Ascending aorta (tissue), 2 donors: ENCODE data around the gene ZBED3. TPM values are rescaled to one million over a fixed set of nuclear protein-coding genes. Genes with fewer than 3 reads are reported as not detected.

Source experiments
- DNase-seq, 2 donors: peaks; one replicate each; pipeline ENCODE4 v3.0.0-alpha.2; 2019; ENCODE audit warnings: low spot score in 2 of 2
- H3K27ac ChIP-seq, 2 donors: fragments of 200-600 bp; sonication (generic); one replicate each; pipeline ENCODE4 v1.5.1; 2016 to 2017; ENCODE audit warnings: mild to moderate bottlenecking in 1 of 2
- H3K27me3 ChIP-seq: fragments of 200-600 bp; sonication (generic); one replicate; pipeline ENCODE4 v1.5.1; 2017
- H3K36me3 ChIP-seq, 2 donors: fragments of 200-600 bp; sonication (generic); one replicate each; pipeline ENCODE4 v1.5.1; 2016
- H3K4me1 ChIP-seq, 2 donors: fragments of 200-600 bp; sonication (generic); one replicate each; pipeline ENCODE4 v1.5.1; 2016 to 2017; ENCODE audit warnings: mild to moderate bottlenecking in 1 of 2
- H3K4me3 ChIP-seq, 2 donors: fragments of 200-600 bp; sonication (generic); one replicate each; pipeline ENCODE4 v1.5.1; 2016 to 2017; ENCODE audit warnings: mild to moderate bottlenecking in 1 of 2
- H3K9me3 ChIP-seq, 2 donors: fragments of 200-600 bp; sonication (generic); one replicate each; pipeline ENCODE4 v1.5.1; 2016
- CTCF ChIP-seq, 3 experiments: fragments of 200-600 bp in 2 of 3; fragments of 450-650 bp in 1 of 3; sonication (generic) in 2 of 3; IDR thresholded peaks; one replicate each; pipeline ENCODE4 v1.5.1; 2016 to 2019; ENCODE audit warnings: antibody characterized with exemption in 3 of 3, mild to moderate bottlenecking in 1 of 3, moderate library complexity in 1 of 3
- intact Hi-C: fragments of 100-400 bp; cut with DNase I; formaldehyde crosslinking; loops from one replicate; pipeline ENCODE4 v1.15.1; 2023
- total RNA-seq: library from RNA; depleted of rRNA; stranded (reverse); fragments of >200 nt; gene quantifications from one replicate; pipeline ENCODE4 v1.1.0, GENCODE V29; 2016

ZBED3 gene
- total RNA-seq, 1 donor from 2014 or later = 0.64 TPM

DNA sequence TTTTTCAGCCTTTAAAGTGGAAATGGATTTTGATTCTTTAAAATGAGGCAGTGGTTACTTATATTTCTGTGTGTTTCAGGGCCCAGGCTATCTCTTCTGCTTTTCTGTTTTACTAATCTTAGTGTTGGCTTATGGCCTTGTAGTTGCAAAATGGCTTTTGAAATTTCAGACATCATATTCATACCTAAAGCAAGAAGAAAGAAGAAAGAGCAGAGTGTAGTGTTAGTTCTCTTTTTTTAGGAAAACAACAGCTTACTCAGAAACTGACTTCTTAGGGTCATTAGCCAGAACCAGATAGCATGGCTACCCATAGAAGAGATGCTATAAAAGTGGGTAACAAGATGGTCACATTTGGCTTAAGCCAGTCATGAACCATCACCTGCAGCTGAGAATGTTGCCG lies 20.9 kb downstream of the ZBED3 start:
- Histone ChIP-seq H3K27ac (no peak overlapping the region), H3K9me3 (no peaks in the 10 kb centered on the region), H3K4me3 (no peak overlapping the region), H3K4me1 (no peaks in the 10 kb centered on the region), H3K36me3 (peaks cover 21 to 30% of the 10 kb centered on the region in 2 donors), H3K27me3 (no peaks in the 10 kb centered on the region)
- DNase-seq = no peak
- no peak for TF ChIP-seq CTCF (IDR thresholded peaks at IDR 0.05)
- intact Hi-C loops = no loop called here

DNA sequence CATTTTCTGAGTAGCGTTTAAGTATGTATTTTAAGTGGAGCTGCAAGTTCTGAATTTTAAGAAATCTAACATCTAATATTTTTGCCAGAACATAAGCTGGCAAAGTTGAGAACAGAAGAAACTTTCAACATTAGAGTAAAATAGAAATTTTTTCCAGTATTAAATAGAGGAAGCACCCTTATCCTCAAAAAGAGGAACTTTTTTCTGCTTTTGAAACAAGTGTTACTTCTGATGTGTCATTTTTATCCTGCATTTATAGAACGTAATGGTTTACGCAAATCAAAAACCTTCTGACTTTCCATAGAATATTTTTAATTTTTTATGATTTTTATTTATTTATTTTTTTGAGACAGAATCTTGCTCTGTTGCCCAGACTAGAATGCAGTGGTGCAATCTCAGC lies 21.8 kb downstream of the ZBED3 start:
- Histone ChIP-seq H3K27me3 (no peaks in the 10 kb centered on the region), H3K27ac (no peak overlapping the region), H3K4me1 (no peaks in the 10 kb centered on the region), H3K9me3 (no peaks in the 10 kb centered on the region), H3K36me3 (peaks cover 29 to 36% of the 10 kb centered on the region in 2 donors), H3K4me3 (no peak overlapping the region)
- intact Hi-C loops = no loop called here
- TF ChIP-seq CTCF (IDR thresholded peaks at IDR 0.05) = no peak
- no peak for DNase-seq

GRCh38 chr5:77064040-77064439 lies 23.0 kb downstream of the ZBED3 start:
- Histone ChIP-seq H3K27ac (no peak overlapping the region), H3K4me3 (no peak overlapping the region), H3K9me3 (no peaks in the 10 kb centered on the region), H3K27me3 (no peaks in the 10 kb centered on the region), H3K36me3 (peaks cover 37 to 47% of the 10 kb centered on the region in 2 donors), H3K4me1 (no peaks in the 10 kb centered on the region)
- intact Hi-C loops = no loop called here
- no peak for DNase-seq
- no peak for TF ChIP-seq CTCF (IDR thresholded peaks at IDR 0.05)

DNA sequence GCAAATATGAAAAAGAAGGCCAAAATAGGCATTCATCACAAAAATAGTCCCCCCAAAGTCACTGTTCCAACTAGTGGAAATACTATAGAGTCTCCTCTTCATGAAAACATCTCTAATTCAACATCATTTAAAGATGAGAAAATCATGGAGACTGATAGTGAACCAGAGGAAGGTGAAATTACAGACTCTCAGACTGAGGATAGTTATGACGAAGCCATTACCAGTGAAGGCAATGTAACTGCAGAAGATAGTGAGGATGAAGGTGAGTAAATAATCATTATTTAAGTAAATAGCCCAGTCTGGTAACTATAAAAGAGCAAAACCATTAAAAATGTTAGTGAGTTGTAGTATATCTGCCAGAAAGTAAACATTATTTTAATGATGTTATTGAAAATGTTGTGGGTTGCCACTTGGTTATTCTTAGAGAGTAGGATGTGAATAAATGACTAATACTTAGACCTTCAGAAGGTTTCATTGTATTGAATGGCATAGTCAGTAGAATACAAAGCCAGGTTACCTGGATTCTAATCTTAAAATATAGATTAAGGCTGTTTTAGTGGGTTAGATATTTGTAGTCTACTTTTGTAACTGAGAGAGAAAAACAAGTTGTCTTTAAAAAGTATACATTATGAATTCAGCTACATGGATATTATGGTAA lies 40.5 kb downstream of the ZBED3 start:
- H3K36me3 ChIP-seq = peaks cover 33 to 45% of the 10 kb centered on the region in 2 donors
- DNase-seq = no peak

GRCh38 chr5:77035950-77036349 lies 51.1 kb downstream of the ZBED3 start:
- TF ChIP-seq CTCF (IDR thresholded peaks at IDR 0.05) = no peak
- H3K36me3 ChIP-seq = peaks cover 14 to 36% of the 10 kb centered on the region in 2 donors
- intact Hi-C loops = loop anchor here (10.0 kb wide), 1 partner anchor 739 kb away; the partner anchor contains the start of gene TBCA
- H3K4me1 ChIP-seq = peaks cover 0 to 10% of the 10 kb centered on the region in 2 donors
- H3K9me3 ChIP-seq = no peaks in the 10 kb centered on the region
- H3K27ac ChIP-seq = no peak overlapping the region
- no peak for DNase-seq
- H3K4me3 ChIP-seq = no peak overlapping the region
- no peaks in the 10 kb centered on the region for H3K27me3 ChIP-seq

More for the DNA sequence above, 40.5 kb downstream of the ZBED3 start:
- H3K27ac ChIP-seq = no peak overlapping the region
- no peak for TF ChIP-seq CTCF (IDR thresholded peaks at IDR 0.05)
- H3K9me3 ChIP-seq = no peaks in the 10 kb centered on the region
- H3K4me3 ChIP-seq = no peak overlapping the region
- no peaks in the 10 kb centered on the region for H3K4me1 ChIP-seq
- intact Hi-C loops = no loop called here
- no peaks in the 10 kb centered on the region for H3K27me3 ChIP-seq
